ENCODE results near the gene ARL16. TPM values are rescaled to one million over a fixed set of nuclear protein-coding genes. Genes with fewer than 3 reads are reported as not detected.

Gene ARL16
- total RNA-seq, 1 donor from 2014 or later: 38.6 TPM

GRCh38 chr17:81696218-81696941 is 12.8 kb upstream of the ARL16 start:
- Mint-ChIP-seq H3K4me3 (ENCODE audit: unreplicated experiment) (no peak overlapping the region), H3K9me3 (ENCODE audit: unreplicated experiment) (no peaks in the 10 kb centered on the region), H3K27me3 (ENCODE audit: low read depth, unreplicated experiment) (no peaks in the 10 kb centered on the region), H3K36me3 (ENCODE audit: low read depth, unreplicated experiment) (peaks cover 13% of the 10 kb centered on the region), H3K4me1 (ENCODE audit: low read depth, unreplicated experiment) (peaks cover 3% of the 10 kb centered on the region), H3K27ac (ENCODE audit: unreplicated experiment) (no peak overlapping the region)
- H2AFZ ChIP-seq (ENCODE audit: low read depth, low read length): no peak overlapping the region
- no peaks in the 10 kb centered on the region for H3K9me3 ChIP-seq (ENCODE audit: insufficient read depth, low read depth, low read length)
- peaks cover 8% of the 10 kb centered on the region for H3K4me1 ChIP-seq (ENCODE audit: insufficient read depth, low read length)
- peaks cover 83% of the 10 kb centered on the region for H4K20me1 ChIP-seq (ENCODE audit: insufficient read depth, low read length)
- FAIRE-seq (no peak), DNase-seq (ENCODE audit: low read depth) (no peak)
- TF ChIP-seq EZH2 (IDR thresholded peaks at IDR 0.05; ENCODE audit: insufficient read depth, low read length): no peak
- TF ChIP-seq, protein P1, sequence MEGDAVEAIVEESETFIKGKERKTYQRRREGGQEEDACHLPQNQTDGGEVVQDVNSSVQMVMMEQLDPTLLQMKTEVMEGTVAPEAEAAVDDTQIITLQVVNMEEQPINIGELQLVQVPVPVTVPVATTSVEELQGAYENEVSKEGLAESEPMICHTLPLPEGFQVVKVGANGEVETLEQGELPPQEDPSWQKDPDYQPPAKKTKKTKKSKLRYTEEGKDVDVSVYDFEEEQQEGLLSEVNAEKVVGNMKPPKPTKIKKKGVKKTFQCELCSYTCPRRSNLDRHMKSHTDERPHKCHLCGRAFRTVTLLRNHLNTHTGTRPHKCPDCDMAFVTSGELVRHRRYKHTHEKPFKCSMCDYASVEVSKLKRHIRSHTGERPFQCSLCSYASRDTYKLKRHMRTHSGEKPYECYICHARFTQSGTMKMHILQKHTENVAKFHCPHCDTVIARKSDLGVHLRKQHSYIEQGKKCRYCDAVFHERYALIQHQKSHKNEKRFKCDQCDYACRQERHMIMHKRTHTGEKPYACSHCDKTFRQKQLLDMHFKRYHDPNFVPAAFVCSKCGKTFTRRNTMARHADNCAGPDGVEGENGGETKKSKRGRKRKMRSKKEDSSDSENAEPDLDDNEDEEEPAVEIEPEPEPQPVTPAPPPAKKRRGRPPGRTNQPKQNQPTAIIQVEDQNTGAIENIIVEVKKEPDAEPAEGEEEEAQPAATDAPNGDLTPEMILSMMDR (IDR thresholded peaks at IDR 0.05; ENCODE audit: insufficient read depth, low read depth, low read length): no peak
- H3K4me3 ChIP-seq (ENCODE audit: insufficient read depth, low read depth, low read length): no peak overlapping the region
- H3K4me2 ChIP-seq (ENCODE audit: low read length): no peak overlapping the region
- peaks cover 32% of the 10 kb centered on the region for H3K36me3 ChIP-seq (ENCODE audit: insufficient read depth, low read length)
- H3K27ac ChIP-seq (ENCODE audit: low read depth, low read length): no peak overlapping the region
- H3K27me3 ChIP-seq (ENCODE audit: insufficient read depth, low read length): no peaks in the 10 kb centered on the region
- H3K79me2 ChIP-seq (ENCODE audit: insufficient read depth, low read length): peaks cover 92% of the 10 kb centered on the region
- no peak overlapping the region for H3K9ac ChIP-seq (ENCODE audit: low read length)

- Histone ChIP-seq H3K4me1 (ENCODE audit: insufficient read depth, low read length) (peaks cover 2% of the 10 kb centered on the region), H3K9me3 (ENCODE audit: insufficient read depth, low read depth, low read length) (no peaks in the 10 kb centered on the region), H3K27ac (ENCODE audit: low read depth, low read length) (no peak overlapping the region), H3K36me3 (ENCODE audit: insufficient read depth, low read length) (peaks cover 30% of the 10 kb centered on the region), H3K79me2 (ENCODE audit: insufficient read depth, low read length) (peaks cover 92% of the 10 kb centered on the region), H3K27me3 (ENCODE audit: insufficient read depth, low read length) (no peaks in the 10 kb centered on the region), H3K4me2 (ENCODE audit: low read length) (no peak overlapping the region), H4K20me1 (ENCODE audit: insufficient read depth, low read length) (peaks cover 83% of the 10 kb centered on the region), H2AFZ (ENCODE audit: low read depth, low read length) (no peak overlapping the region), H3K4me3 (ENCODE audit: insufficient read depth, low read depth, low read length) (no peak overlapping the region), H3K9ac (ENCODE audit: low read length) (no peak overlapping the region)
- FAIRE-seq (no peak), DNase-seq (ENCODE audit: low read depth) (no peak)
- H3K4me1 Mint-ChIP-seq (ENCODE audit: low read depth, unreplicated experiment): peaks cover under 1% of the 10 kb centered on the region
- no peak for TF ChIP-seq EZH2 (IDR thresholded peaks at IDR 0.05; ENCODE audit: insufficient read depth, low read length)
- TF ChIP-seq, protein P1 (IDR thresholded peaks at IDR 0.05; ENCODE audit: insufficient read depth, low read depth, low read length): no peak
- H3K4me3 Mint-ChIP-seq (ENCODE audit: unreplicated experiment): no peak overlapping the region
- no peak overlapping the region for H3K27ac Mint-ChIP-seq (ENCODE audit: unreplicated experiment)
- H3K9me3 Mint-ChIP-seq (ENCODE audit: unreplicated experiment): no peaks in the 10 kb centered on the region
- H3K36me3 Mint-ChIP-seq (ENCODE audit: low read depth, unreplicated experiment): peaks cover 14% of the 10 kb centered on the region
- no peaks in the 10 kb centered on the region for H3K27me3 Mint-ChIP-seq (ENCODE audit: low read depth, unreplicated experiment)
These were observed 12.2 kb upstream of the ARL16 start for GRCh38 chr17:81695801-81696200.

DNA sequence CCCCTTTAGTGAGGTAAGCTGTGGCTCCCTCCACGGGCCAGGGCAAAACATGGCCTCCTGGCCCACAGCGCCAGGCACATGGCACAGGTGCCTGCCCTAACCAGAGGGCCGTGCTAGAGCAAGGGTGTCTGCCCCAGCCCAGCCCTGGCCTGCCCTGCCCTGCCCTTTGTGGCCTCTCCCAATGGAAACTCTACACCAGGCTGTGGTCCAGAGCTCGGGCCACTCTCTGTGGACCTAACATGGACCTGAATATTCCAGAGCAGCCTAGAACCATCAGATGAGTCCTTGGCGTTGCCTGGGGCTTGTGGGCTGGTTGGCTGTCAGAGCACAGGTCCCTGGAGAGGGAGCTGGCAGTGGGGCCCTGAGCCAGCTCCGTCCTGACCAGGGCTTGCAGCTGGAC is 11.6 kb upstream of the ARL16 start:
- H3K27ac ChIP-seq (ENCODE audit: low read depth, low read length): no peak overlapping the region
- H4K20me1 ChIP-seq (ENCODE audit: insufficient read depth, low read length): peaks cover 85% of the 10 kb centered on the region
- H3K27me3 ChIP-seq (ENCODE audit: insufficient read depth, low read length): no peaks in the 10 kb centered on the region
- peaks cover 92% of the 10 kb centered on the region for H3K79me2 ChIP-seq (ENCODE audit: insufficient read depth, low read length)
- no peaks in the 10 kb centered on the region for H3K27me3 Mint-ChIP-seq (ENCODE audit: low read depth, unreplicated experiment)
- peaks cover 14% of the 10 kb centered on the region for H3K36me3 Mint-ChIP-seq (ENCODE audit: low read depth, unreplicated experiment)
- no peak overlapping the region for H3K4me3 Mint-ChIP-seq (ENCODE audit: unreplicated experiment)
- no peaks in the 10 kb centered on the region for H3K4me1 Mint-ChIP-seq (ENCODE audit: low read depth, unreplicated experiment)
- no peaks in the 10 kb centered on the region for H3K9me3 Mint-ChIP-seq (ENCODE audit: unreplicated experiment)
- H3K4me2 ChIP-seq (ENCODE audit: low read length): no peak overlapping the region
- no peaks in the 10 kb centered on the region for H3K4me1 ChIP-seq (ENCODE audit: insufficient read depth, low read length)
- no peak overlapping the region for H3K9ac ChIP-seq (ENCODE audit: low read length)
- no peak overlapping the region for H3K27ac Mint-ChIP-seq (ENCODE audit: unreplicated experiment)
- no peak for DNase-seq (ENCODE audit: low read depth)
- no peak overlapping the region for H3K4me3 ChIP-seq (ENCODE audit: insufficient read depth, low read depth, low read length)
- no peaks in the 10 kb centered on the region for H3K9me3 ChIP-seq (ENCODE audit: insufficient read depth, low read depth, low read length)
- H2AFZ ChIP-seq (ENCODE audit: low read depth, low read length): no peak overlapping the region
- no peak for FAIRE-seq
- peaks cover 33% of the 10 kb centered on the region for H3K36me3 ChIP-seq (ENCODE audit: insufficient read depth, low read length)
- TF ChIP-seq, protein P1 (IDR thresholded peaks at IDR 0.05; ENCODE audit: insufficient read depth, low read depth, low read length): no peak
- TF ChIP-seq EZH2 (IDR thresholded peaks at IDR 0.05; ENCODE audit: insufficient read depth, low read length): no peak

Data from astrocyte (in vitro differentiated cells and primary cell).